Lung (tissue), 12 donors: Measurements from ENCODE around the gene RAET1G. TPM values are rescaled to one million over a fixed set of nuclear protein-coding genes. Genes with fewer than 3 reads are reported as not detected.

Experiments
- ATAC-seq: fragments of 200-7000 bp; cut with Tn5 transposase; one replicate; pipeline ENCODE4 v1.9.1; 2020; ENCODE audit warnings: moderate number of reproducible peaks; ENCODE audit not compliant: insufficient read depth, low FRiP score
- DNase-seq, 3 donors: peaks; one replicate each; pipeline ENCODE4 v3.0.0-alpha.2; 2013 to 2017
- H3K27ac ChIP-seq, 2 donors: one replicate each; pipeline ENCODE4 v1.5.1; 2013; ENCODE audit warnings: mild to moderate bottlenecking in 2 of 2, moderate library complexity in 2 of 2, control low read depth in 1 of 2, inconsistent platforms in 1 of 2, low read depth in 1 of 2, low read length in 1 of 2
- H3K27me3 ChIP-seq, 3 donors: one replicate each; pipeline ENCODE4 v1.5.1; 2013; ENCODE audit warnings: low read length in 2 of 3; ENCODE audit not compliant: control insufficient read depth in 3 of 3, insufficient read depth in 3 of 3
- H3K36me3 ChIP-seq, 4 donors: one replicate each; pipeline ENCODE4 v1.5.1; 2013; ENCODE audit warnings: low read length in 4 of 4, mild to moderate bottlenecking in 1 of 4, moderate library complexity in 1 of 4; ENCODE audit not compliant: control insufficient read depth in 4 of 4, insufficient read depth in 4 of 4
- H3K4me1 ChIP-seq, 5 donors: one replicate each; pipeline ENCODE4 v1.5.1; 2013; ENCODE audit warnings: low read length in 5 of 5, mild to moderate bottlenecking in 2 of 5, moderate library complexity in 1 of 5; ENCODE audit not compliant: control insufficient read depth in 5 of 5, insufficient read depth in 5 of 5
- H3K4me3 ChIP-seq: one replicate; pipeline ENCODE4 v1.5.1; 2013; ENCODE audit warnings: mild to moderate bottlenecking, control low read depth, moderate library complexity
- H3K9ac ChIP-seq, 2 donors: one replicate each; pipeline ENCODE4 v1.5.1; 2013; ENCODE audit warnings: low read length in 2 of 2, control low read depth in 1 of 2; ENCODE audit not compliant: insufficient read depth in 1 of 2
- H3K9me3 ChIP-seq, 4 donors: one replicate each; pipeline ENCODE4 v1.5.1; 2013; ENCODE audit warnings: low read length in 3 of 4, mild to moderate bottlenecking in 1 of 4, moderate library complexity in 1 of 4; ENCODE audit not compliant: control insufficient read depth in 4 of 4, insufficient read depth in 3 of 4
- CTCF ChIP-seq: IDR thresholded peaks from 2 replicates; pipeline ENCODE4 v1.5.1; 2012; ENCODE audit warnings: mild to moderate bottlenecking; ENCODE audit errors: control extremely low read depth, extremely low read depth
- WGBS, 2 donors: extraction: QIAGEN DNeasy Blood & Tissue Kit; methylation state at CpG; one replicate each; pipeline ENCODE4 v1.1.7; 2013; 5-methylcytosine and 5-hydroxymethylcytosine counted together
- polyA plus RNA-seq, 2 donors: library from polyadenylated mRNA; stranded (reverse); fragments of 200-250 nt; gene quantifications; one replicate each; pipeline ENCODE4 v1.2.1, GENCODE V29; 2013
- total RNA-seq, 2 donors: library from RNA; depleted of rRNA in 1 of 2; stranded (reverse); fragments of >200 nt in 1 of 2; gene quantifications; one replicate each; pipeline ENCODE4 v1.2.1, GENCODE V29; 2014 to 2021
- donor health status: control.
- donor health status: control.
- donor health status: Bipolar disorder and iron deficiency.
- donor health status: healthy.
- donor health status: DM: yes; HTN: yes; CAD: no.

RAET1G gene
- total and polyA plus RNA-seq, 4 donors, result 0.32 to 1.8 (median 0.99) TPM

GRCh38 chr6:149936743-149937142 is 13.8 kb upstream of the RAET1G start:
- 40 to 43% methylated on average over 2 of the region's 2 CpGs for WGBS, 2 donors
- Histone ChIP-seq H3K36me3 (no peaks in the 10 kb centered on the region), H3K27me3 (peaks cover 0 to 79% (median 70%) of the 10 kb centered on the region in 3 donors), H3K9me3 (peaks cover 0 to 2% (median 0%) of the 10 kb centered on the region in 4 donors), H3K4me3 (no peak overlapping the region), H3K4me1 (peaks cover 0 to 8% (median 0%) of the 10 kb centered on the region in 5 donors), H3K27ac (no peak overlapping the region), H3K9ac (no peak overlapping the region)
- DNase-seq (no peak), ATAC-seq (no peak)
- no peak for TF ChIP-seq CTCF

- Histone ChIP-seq H3K4me1 (peaks cover 0 to 8% (median 0%) of the 10 kb centered on the region in 5 donors), H3K4me3 (no peak overlapping the region), H3K9ac (no peak overlapping the region), H3K27ac (no peak overlapping the region), H3K9me3 (peaks cover 0 to 2% (median 0%) of the 10 kb centered on the region in 4 donors), H3K36me3 (no peaks in the 10 kb centered on the region), H3K27me3 (peaks cover 0 to 83% (median 70%) of the 10 kb centered on the region in 3 donors)
- TF ChIP-seq CTCF, result no peak
- WGBS, 2 donors, result 49 to 60% methylated on average over 2 of the region's 2 CpGs
- no peak for ATAC-seq
- DNase-seq, result no peak
Measured at GRCh38 chr6:149935668-149936067, 12.7 kb upstream of the RAET1G start.

GRCh38 chr6:149935246-149935645 is 12.3 kb upstream of the RAET1G start:
- Histone ChIP-seq H3K27me3 (peaks cover 0 to 82% (median 65%) of the 10 kb centered on the region in 3 donors), H3K9ac (no peak overlapping the region), H3K9me3 (peaks cover 0 to 2% (median 0%) of the 10 kb centered on the region in 4 donors), H3K36me3 (no peaks in the 10 kb centered on the region), H3K27ac (no peak overlapping the region), H3K4me1 (peaks cover 0 to 8% (median 0%) of the 10 kb centered on the region in 5 donors), H3K4me3 (no peak overlapping the region)
- ATAC-seq (no peak), DNase-seq (no peak)
- WGBS, 2 donors, result 62% methylated on average over 4 of the region's 4 CpGs
- TF ChIP-seq CTCF, result no peak
